Liver (tissue), 9 donors: Measurements from ENCODE around the gene CACNA1C. TPM values are rescaled to one million over a fixed set of nuclear protein-coding genes. Genes with fewer than 3 reads are reported as not detected.
A peak's percentile ranks its signal among the peaks of the same experiment; 100 is the strongest.

Experiments used
- DNase-seq: peaks from one replicate; pipeline ENCODE4 v3.0.0-alpha.2; 2017; ENCODE audit warnings: low spot score
- H3K27ac ChIP-seq, 2 donors: one replicate each; pipeline ENCODE4 v1.7.0; 2013; ENCODE audit warnings: inconsistent platforms in 2 of 2, low read length in 2 of 2, control low read depth in 1 of 2, low read depth in 1 of 2, mild to moderate bottlenecking in 1 of 2
- H3K27me3 ChIP-seq, 4 donors: one replicate each; pipeline versions ENCODE4 v1.6.1 to v1.7.0; 2013; ENCODE audit warnings: low read length in 3 of 4, inconsistent platforms in 1 of 4, mild to moderate bottlenecking in 1 of 4, moderate library complexity in 1 of 4; ENCODE audit not compliant: control insufficient read depth in 4 of 4, insufficient read depth in 4 of 4
- H3K36me3 ChIP-seq, 4 donors: one replicate each; pipeline versions ENCODE4 v1.6.1 to v1.7.0; 2013; ENCODE audit warnings: low read length in 3 of 4, mild to moderate bottlenecking in 3 of 4, low read depth in 1 of 4, moderate library complexity in 1 of 4; ENCODE audit not compliant: control insufficient read depth in 4 of 4, insufficient read depth in 3 of 4
- H3K4me1 ChIP-seq, 4 donors: one replicate each; pipeline versions ENCODE4 v1.6.1 to v1.7.0; 2013; ENCODE audit warnings: low read length in 3 of 4, mild to moderate bottlenecking in 3 of 4, moderate library complexity in 1 of 4; ENCODE audit not compliant: control insufficient read depth in 4 of 4, insufficient read depth in 4 of 4
- H3K4me3 ChIP-seq, 3 donors: one replicate each; pipeline versions ENCODE4 v1.6.1 to v1.7.0; 2013; ENCODE audit warnings: low read length in 3 of 3, control low read depth in 1 of 3, low read depth in 1 of 3, mild to moderate bottlenecking in 1 of 3
- H3K9ac ChIP-seq, 2 donors: one replicate each; pipeline ENCODE4 v1.7.0; 2013; ENCODE audit warnings: low read length in 2 of 2, mild to moderate bottlenecking in 2 of 2, moderate library complexity in 2 of 2, control low read depth in 1 of 2, low read depth in 1 of 2
- H3K9me3 ChIP-seq, 4 donors: one replicate each; pipeline versions ENCODE4 v1.6.1 to v1.7.0; 2013; ENCODE audit warnings: low read length in 3 of 4; ENCODE audit not compliant: control insufficient read depth in 4 of 4
- FOXA1 ChIP-seq: IDR thresholded peaks from 2 replicates; pipeline ENCODE4 v1.6.1; 2016; ENCODE audit warnings: antibody characterized with exemption
- FOXA2 ChIP-seq: IDR thresholded peaks from 2 replicates; pipeline ENCODE4 v1.6.1; 2016; ENCODE audit warnings: antibody characterized with exemption
- HNF4A ChIP-seq, 2 donors: conservative IDR thresholded peaks; 2 replicates each; pipeline ENCODE4 v1.6.1; 2016; ENCODE audit warnings: antibody characterized with exemption in 2 of 2, mild to moderate bottlenecking in 2 of 2
- HNF4G ChIP-seq: IDR thresholded peaks from 2 replicates; pipeline ENCODE4 v1.6.1; 2016; ENCODE audit warnings: antibody characterized with exemption
- JUND ChIP-seq, 2 donors: IDR thresholded peaks; 2 replicates each; pipeline ENCODE4 v1.6.1; 2016; ENCODE audit warnings: antibody characterized with exemption in 2 of 2
- NR2F2 ChIP-seq: IDR thresholded peaks from 2 replicates; pipeline ENCODE4 v1.6.1; 2016; ENCODE audit warnings: antibody characterized with exemption
- RAD21 ChIP-seq, 2 donors: IDR thresholded peaks; 2 replicates each; pipeline ENCODE4 v1.6.1; 2016; ENCODE audit warnings: antibody characterized with exemption in 2 of 2, mild to moderate bottlenecking in 2 of 2
- RXRA ChIP-seq, 2 donors: IDR thresholded peaks; 2 replicates each; pipeline ENCODE4 v1.6.1; 2017 to 2018; ENCODE audit warnings: antibody characterized with exemption in 2 of 2, mild to moderate bottlenecking in 1 of 2
- SP1 ChIP-seq: IDR thresholded peaks from 2 replicates; pipeline ENCODE4 v1.6.1; 2018; ENCODE audit warnings: antibody characterized with exemption, mild to moderate bottlenecking
- TAF1 ChIP-seq: conservative IDR thresholded peaks from 2 replicates; pipeline ENCODE4 v1.6.1; 2016; ENCODE audit warnings: antibody characterized with exemption, mild to moderate bottlenecking
- ZBTB33 ChIP-seq: IDR thresholded peaks from 2 replicates; pipeline ENCODE4 v1.6.1; 2016; ENCODE audit warnings: antibody characterized with exemption
- WGBS: extraction: QIAGEN DNeasy Blood & Tissue Kit; methylation state at CpG from one replicate; pipeline ENCODE4 v1.1.7; 2013; 5-methylcytosine and 5-hydroxymethylcytosine counted together
- polyA plus RNA-seq, 2 donors: library from polyadenylated mRNA; stranded (reverse) in 1 of 2; unstranded in 1 of 2; fragments of 200-250 nt in 1 of 2; fragments of >200 nt in 1 of 2; fragmentation: Nextera tagmentation in 1 of 2; extraction: Ambion mirVana in 1 of 2; gene quantifications; one replicate each; pipeline versions ENCODE4 v1.2.1 to v1.2.3, GENCODE V29; 2013 to 2015
- total RNA-seq, 2 donors: library from RNA; depleted of rRNA; stranded (reverse); fragments of >200 nt; gene quantifications; one replicate each; pipeline ENCODE4 v1.2.3, GENCODE V29; 2014
- TF ChIP-seq, protein P1 (sequence below): IDR thresholded peaks from 2 replicates; pipeline ENCODE4 v1.6.1; 2016; ENCODE audit warnings: antibody characterized with exemption, mild to moderate bottlenecking
- TF ChIP-seq, protein P2 (sequence below): IDR thresholded peaks from 2 replicates; pipeline ENCODE4 v1.6.1; 2016; ENCODE audit warnings: antibody characterized with exemption
- TF ChIP-seq, protein P3 (sequence below): fragments of 150-350 bp; IDR thresholded peaks from 2 replicates; pipeline ENCODE4 v1.5.1; 2017; ENCODE audit warnings: improper control_type of control experiment, low read depth, low read length; ENCODE audit not compliant: missing input control
- TF ChIP-seq, protein P4 (sequence below): IDR thresholded peaks from 2 replicates; pipeline ENCODE4 v1.6.1; 2016; ENCODE audit warnings: antibody characterized with exemption
- donor health status: healthy.
- donor health status: healthy.
- donor health status: healthy.
- donor health status: healthy.
- donor health status: healthy.

Gene CACNA1C
- total and polyA plus RNA-seq, 4 donors: 0.23 to 1.9 (median 0.41) TPM

- TF ChIP-seq, protein P1, sequence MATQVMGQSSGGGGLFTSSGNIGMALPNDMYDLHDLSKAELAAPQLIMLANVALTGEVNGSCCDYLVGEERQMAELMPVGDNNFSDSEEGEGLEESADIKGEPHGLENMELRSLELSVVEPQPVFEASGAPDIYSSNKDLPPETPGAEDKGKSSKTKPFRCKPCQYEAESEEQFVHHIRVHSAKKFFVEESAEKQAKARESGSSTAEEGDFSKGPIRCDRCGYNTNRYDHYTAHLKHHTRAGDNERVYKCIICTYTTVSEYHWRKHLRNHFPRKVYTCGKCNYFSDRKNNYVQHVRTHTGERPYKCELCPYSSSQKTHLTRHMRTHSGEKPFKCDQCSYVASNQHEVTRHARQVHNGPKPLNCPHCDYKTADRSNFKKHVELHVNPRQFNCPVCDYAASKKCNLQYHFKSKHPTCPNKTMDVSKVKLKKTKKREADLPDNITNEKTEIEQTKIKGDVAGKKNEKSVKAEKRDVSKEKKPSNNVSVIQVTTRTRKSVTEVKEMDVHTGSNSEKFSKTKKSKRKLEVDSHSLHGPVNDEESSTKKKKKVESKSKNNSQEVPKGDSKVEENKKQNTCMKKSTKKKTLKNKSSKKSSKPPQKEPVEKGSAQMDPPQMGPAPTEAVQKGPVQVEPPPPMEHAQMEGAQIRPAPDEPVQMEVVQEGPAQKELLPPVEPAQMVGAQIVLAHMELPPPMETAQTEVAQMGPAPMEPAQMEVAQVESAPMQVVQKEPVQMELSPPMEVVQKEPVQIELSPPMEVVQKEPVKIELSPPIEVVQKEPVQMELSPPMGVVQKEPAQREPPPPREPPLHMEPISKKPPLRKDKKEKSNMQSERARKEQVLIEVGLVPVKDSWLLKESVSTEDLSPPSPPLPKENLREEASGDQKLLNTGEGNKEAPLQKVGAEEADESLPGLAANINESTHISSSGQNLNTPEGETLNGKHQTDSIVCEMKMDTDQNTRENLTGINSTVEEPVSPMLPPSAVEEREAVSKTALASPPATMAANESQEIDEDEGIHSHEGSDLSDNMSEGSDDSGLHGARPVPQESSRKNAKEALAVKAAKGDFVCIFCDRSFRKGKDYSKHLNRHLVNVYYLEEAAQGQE: no peak
- TF ChIP-seq JUND (IDR thresholded peaks at IDR 0.05): no peak
These were observed 114.4 kb downstream of the CACNA1C start (continued) for GRCh38 chr12:2167231-2167630.

GRCh38 chr12:2168808-2169207, 116.0 kb downstream of the CACNA1C start:
- DNase-seq: no peak

GRCh38 chr12:2169489-2169888, 116.7 kb downstream of the CACNA1C start:
- Histone ChIP-seq H3K36me3 (no peaks in the 10 kb centered on the region), H3K4me1 (peaks cover 0 to 16% (median 7%) of the 10 kb centered on the region in 4 donors), H3K27me3 (no peaks in the 10 kb centered on the region), H3K9me3 (peaks cover 0 to 7% (median 2%) of the 10 kb centered on the region in 4 donors), H3K4me3 (no peak overlapping the region), H3K27ac (peak overlapping the region in 1 of 2 donors; percentile 43), H3K9ac (no peak overlapping the region)
- no peak for DNase-seq
- 60% methylated on average over 4 of the region's 4 CpGs for WGBS
- TF ChIP-seq ZBTB33 (no peak), RXRA (IDR thresholded peaks at IDR 0.05) (peak; percentile 26 to 69), NR2F2 (no peak), HNF4G (no peak), TAF1 (no peak), FOXA2 (peak; percentile 4), HNF4A (conservative IDR thresholded peaks at IDR 0.05) (peak; percentile 21 to 77)
- TF ChIP-seq, protein P2, sequence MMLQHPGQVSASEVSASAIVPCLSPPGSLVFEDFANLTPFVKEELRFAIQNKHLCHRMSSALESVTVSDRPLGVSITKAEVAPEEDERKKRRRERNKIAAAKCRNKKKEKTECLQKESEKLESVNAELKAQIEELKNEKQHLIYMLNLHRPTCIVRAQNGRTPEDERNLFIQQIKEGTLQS: no peak
- TF ChIP-seq, protein P3, sequence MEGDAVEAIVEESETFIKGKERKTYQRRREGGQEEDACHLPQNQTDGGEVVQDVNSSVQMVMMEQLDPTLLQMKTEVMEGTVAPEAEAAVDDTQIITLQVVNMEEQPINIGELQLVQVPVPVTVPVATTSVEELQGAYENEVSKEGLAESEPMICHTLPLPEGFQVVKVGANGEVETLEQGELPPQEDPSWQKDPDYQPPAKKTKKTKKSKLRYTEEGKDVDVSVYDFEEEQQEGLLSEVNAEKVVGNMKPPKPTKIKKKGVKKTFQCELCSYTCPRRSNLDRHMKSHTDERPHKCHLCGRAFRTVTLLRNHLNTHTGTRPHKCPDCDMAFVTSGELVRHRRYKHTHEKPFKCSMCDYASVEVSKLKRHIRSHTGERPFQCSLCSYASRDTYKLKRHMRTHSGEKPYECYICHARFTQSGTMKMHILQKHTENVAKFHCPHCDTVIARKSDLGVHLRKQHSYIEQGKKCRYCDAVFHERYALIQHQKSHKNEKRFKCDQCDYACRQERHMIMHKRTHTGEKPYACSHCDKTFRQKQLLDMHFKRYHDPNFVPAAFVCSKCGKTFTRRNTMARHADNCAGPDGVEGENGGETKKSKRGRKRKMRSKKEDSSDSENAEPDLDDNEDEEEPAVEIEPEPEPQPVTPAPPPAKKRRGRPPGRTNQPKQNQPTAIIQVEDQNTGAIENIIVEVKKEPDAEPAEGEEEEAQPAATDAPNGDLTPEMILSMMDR: no peak
- TF ChIP-seq, protein P4, sequence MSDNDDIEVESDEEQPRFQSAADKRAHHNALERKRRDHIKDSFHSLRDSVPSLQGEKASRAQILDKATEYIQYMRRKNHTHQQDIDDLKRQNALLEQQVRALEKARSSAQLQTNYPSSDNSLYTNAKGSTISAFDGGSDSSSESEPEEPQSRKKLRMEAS: peak; percentile 41

More at GRCh38 chr12:2168808-2169207, 116.0 kb downstream of the CACNA1C start:
- Histone ChIP-seq H3K27me3 (no peaks in the 10 kb centered on the region), H3K4me1 (peaks cover under 1 to 18% (median 8%) of the 10 kb centered on the region in 4 donors), H3K9me3 (peaks cover 0 to 7% (median 2%) of the 10 kb centered on the region in 4 donors), H3K9ac (no peak overlapping the region), H3K27ac (peak overlapping the region in 1 of 2 donors; percentile 43), H3K4me3 (no peak overlapping the region), H3K36me3 (no peaks in the 10 kb centered on the region)
- 59% methylated on average over 6 of the region's 6 CpGs for WGBS
- peak in 1 of 2 donors; percentile 56 for TF ChIP-seq RXRA (IDR thresholded peaks at IDR 0.05)
- TF ChIP-seq SP1: peak; percentile 43
- peak in 1 of 2 donors; percentile 93 for TF ChIP-seq JUND (IDR thresholded peaks at IDR 0.05)
- TF ChIP-seq RAD21 (IDR thresholded peaks at IDR 0.05): peak in 1 of 2 donors; percentile 6
- TF ChIP-seq FOXA1: no peak
- peak; percentile 59 to 88 for TF ChIP-seq HNF4A (conservative IDR thresholded peaks at IDR 0.05)
